A673 (cell line): Measurements from ENCODE around the gene GALNTL6.

ENCODE experiments used
- CTCF ChIP-seq: fragments of 300-800, 200-600 bp; sonication (generic); conservative IDR thresholded peaks from 2 replicates; pipeline ENCODE4 v1.5.1; 2017; ENCODE audit warnings: low read depth, mild to moderate bottlenecking, antibody characterized with exemption, low read length, moderate library complexity, mixed read lengths
- EZH2 ChIP-seq: fragments of 200-600 bp; sonication (generic); IDR thresholded peaks from 2 replicates; pipeline ENCODE4 v1.6.1; 2017; ENCODE audit warnings: borderline replicate concordance, low read depth, mild to moderate bottlenecking, mixed read lengths, antibody characterized with exemption, low read length; ENCODE audit not compliant: poor library complexity, severe bottlenecking

DNA sequence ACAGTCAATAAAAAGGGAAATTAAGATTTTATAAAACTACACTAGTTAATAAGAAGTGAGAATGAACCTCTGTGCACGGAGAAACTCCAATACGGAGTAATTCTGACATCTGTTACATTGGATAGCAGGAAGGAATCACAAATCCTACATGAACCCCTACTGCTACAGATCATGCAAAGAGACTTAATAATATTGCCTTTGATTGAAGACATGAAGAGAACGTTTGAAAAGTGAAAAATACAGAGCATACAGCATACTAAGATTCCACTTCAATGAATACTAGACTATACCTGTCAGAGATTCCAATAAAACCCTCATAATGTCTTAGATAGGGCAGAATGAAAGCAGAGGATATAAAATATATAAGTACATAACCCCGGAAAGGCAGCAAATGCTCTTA is 995.0 kb downstream of the GALNTL6 start:
- TF ChIP-seq CTCF (no peak), EZH2 (no peak)
